ENCODE measurements around the gene CFAP20.

The CFAP20 gene

GRCh38 chr16:58107228-58107627 lies 22.0 kb downstream of the CFAP20 start:
- H3K14ac ChIP-seq (ENCODE audit: low read length in 2 of 2), result no peak overlapping the region
- H2AFZ ChIP-seq (ENCODE audit: low read depth, low read length), result no peak overlapping the region
- no peak overlapping the region for H2BK120ac ChIP-seq (ENCODE audit: low read depth, low read length)
- no peaks in the 10 kb centered on the region for H3K27me3 ChIP-seq (ENCODE audit: control insufficient read depth in 1 of 2, insufficient read depth in 1 of 2, low read length in 2 of 2)
- no peak overlapping the region for H3K4me3 ChIP-seq (ENCODE audit: insufficient read depth in 1 of 2, low read depth in 1 of 2, low read length in 2 of 2)
- no peaks in the 10 kb centered on the region for H3K9me3 ChIP-seq (ENCODE audit: control insufficient read depth, low read length)
- H3K27ac ChIP-seq (ENCODE audit: low read length, poor library complexity, severe bottlenecking), result no peak overlapping the region
- H4K8ac ChIP-seq (ENCODE audit: low read length), result no peak overlapping the region
- H3K36me3 ChIP-seq (ENCODE audit: control insufficient read depth in 1 of 2, insufficient read depth in 2 of 2, low read depth in 1 of 2, low read length in 2 of 2), result no peaks in the 10 kb centered on the region
- no peak overlapping the region for H2BK5ac ChIP-seq (ENCODE audit: low read depth, low read length, poor library complexity, severe bottlenecking)
- H3K23ac ChIP-seq (ENCODE audit: low read length in 2 of 2), result no peak overlapping the region
- H3K4ac ChIP-seq (ENCODE audit: low read depth in 1 of 2, low read length in 2 of 2), result no peak overlapping the region
- H2AK5ac ChIP-seq (ENCODE audit: low read length, severe bottlenecking), result no peak overlapping the region
- no peak overlapping the region for H2BK12ac ChIP-seq (ENCODE audit: low read length in 2 of 2)
- no peak overlapping the region for H3K18ac ChIP-seq (ENCODE audit: low read depth in 1 of 2, low read length in 2 of 2)
- 0% methylated on average over 1 of the region's 2 CpGs for WGBS
- H2BK15ac ChIP-seq (ENCODE audit: low read depth, poor library complexity, severe bottlenecking), result no peak overlapping the region
- H3K79me1 ChIP-seq (replicated peaks; ENCODE audit: low read length, poor library complexity, severe bottlenecking), result no peaks in the 10 kb centered on the region
- no peak overlapping the region for H3K9ac ChIP-seq (ENCODE audit: low read length)
- no peak overlapping the region for H4K91ac ChIP-seq (ENCODE audit: low read length)
- H3K4me2 ChIP-seq (ENCODE audit: low read length, poor library complexity, severe bottlenecking), result no peak overlapping the region
- peaks cover 22% of the 10 kb centered on the region for H3K4me1 ChIP-seq (ENCODE audit: control insufficient read depth, insufficient read depth, low read depth, low read length)
- DNase-seq, result no peak

- peak; percentile 42 for DNase-seq
- no peaks in the 10 kb centered on the region for H3K27me3 ChIP-seq (ENCODE audit: control insufficient read depth in 1 of 2, insufficient read depth in 1 of 2, low read length in 2 of 2)
- no peaks in the 10 kb centered on the region for H3K79me1 ChIP-seq (replicated peaks; ENCODE audit: low read length, poor library complexity, severe bottlenecking)
- H3K14ac ChIP-seq (ENCODE audit: low read length in 2 of 2), result no peak overlapping the region
- H3K4me1 ChIP-seq (ENCODE audit: control insufficient read depth, insufficient read depth, low read depth, low read length), result peaks cover 16% of the 10 kb centered on the region
- H4K8ac ChIP-seq (ENCODE audit: low read length), result no peak overlapping the region
- WGBS, result 0% methylated on average over 1 of the region's 1 CpG
- H2AFZ ChIP-seq (ENCODE audit: low read depth, low read length), result no peak overlapping the region
- H3K9me3 ChIP-seq (ENCODE audit: control insufficient read depth, low read length), result no peaks in the 10 kb centered on the region
- no peak overlapping the region for H3K23ac ChIP-seq (ENCODE audit: low read length in 2 of 2)
- no peak overlapping the region for H2BK15ac ChIP-seq (ENCODE audit: low read depth, poor library complexity, severe bottlenecking)
- no peak overlapping the region for H2BK12ac ChIP-seq (ENCODE audit: low read length in 2 of 2)
- no peak overlapping the region for H2AK5ac ChIP-seq (ENCODE audit: low read length, severe bottlenecking)
- H3K4ac ChIP-seq (ENCODE audit: low read depth in 1 of 2, low read length in 2 of 2), result no peak overlapping the region
- no peak overlapping the region for H3K18ac ChIP-seq (ENCODE audit: low read depth in 1 of 2, low read length in 2 of 2)
- H2BK5ac ChIP-seq (ENCODE audit: low read depth, low read length, poor library complexity, severe bottlenecking), result no peak overlapping the region
- H3K9ac ChIP-seq (ENCODE audit: low read length), result no peak overlapping the region
- no peak overlapping the region for H2BK120ac ChIP-seq (ENCODE audit: low read depth, low read length)
- no peak overlapping the region for H3K4me2 ChIP-seq (ENCODE audit: low read length, poor library complexity, severe bottlenecking)
- H4K91ac ChIP-seq (ENCODE audit: low read length), result no peak overlapping the region
- no peak overlapping the region for H3K27ac ChIP-seq (ENCODE audit: low read length, poor library complexity, severe bottlenecking)
- H3K36me3 ChIP-seq (ENCODE audit: control insufficient read depth in 1 of 2, insufficient read depth in 2 of 2, low read depth in 1 of 2, low read length in 2 of 2), result no peaks in the 10 kb centered on the region
- no peak overlapping the region for H3K4me3 ChIP-seq (ENCODE audit: insufficient read depth in 1 of 2, low read depth in 1 of 2, low read length in 2 of 2)
Measured at GRCh38 chr16:58105631-58106030, 23.6 kb downstream of the CFAP20 start.

GRCh38 chr16:58102665-58103392 lies 26.4 kb downstream of the CFAP20 start:
- H3K27ac ChIP-seq (ENCODE audit: low read length, poor library complexity, severe bottlenecking), result no peak overlapping the region
- no peak overlapping the region for H3K4ac ChIP-seq (ENCODE audit: low read depth in 1 of 2, low read length in 2 of 2)
- no peaks in the 10 kb centered on the region for H3K36me3 ChIP-seq (ENCODE audit: control insufficient read depth in 1 of 2, insufficient read depth in 2 of 2, low read depth in 1 of 2, low read length in 2 of 2)
- H2BK120ac ChIP-seq (ENCODE audit: low read depth, low read length), result no peak overlapping the region
- no peak overlapping the region for H3K4me3 ChIP-seq (ENCODE audit: insufficient read depth in 1 of 2, low read depth in 1 of 2, low read length in 2 of 2)
- WGBS, result 79% methylated on average over 15 of the region's 15 CpGs
- H3K27me3 ChIP-seq (ENCODE audit: control insufficient read depth in 1 of 2, insufficient read depth in 1 of 2, low read length in 2 of 2), result peaks cover 0 to 3% of the 10 kb centered on the region in 2 experiments
- no peaks in the 10 kb centered on the region for H3K9me3 ChIP-seq (ENCODE audit: control insufficient read depth, low read length)
- no peak overlapping the region for H3K9ac ChIP-seq (ENCODE audit: low read length)
- no peak overlapping the region for H3K18ac ChIP-seq (ENCODE audit: low read depth in 1 of 2, low read length in 2 of 2)
- no peak for DNase-seq
- no peak overlapping the region for H4K91ac ChIP-seq (ENCODE audit: low read length)
- H4K8ac ChIP-seq (ENCODE audit: low read length), result no peak overlapping the region
- no peaks in the 10 kb centered on the region for H3K79me1 ChIP-seq (replicated peaks; ENCODE audit: low read length, poor library complexity, severe bottlenecking)
- peaks cover 21% of the 10 kb centered on the region for H3K4me1 ChIP-seq (ENCODE audit: control insufficient read depth, insufficient read depth, low read depth, low read length)
- H2AFZ ChIP-seq (ENCODE audit: low read depth, low read length), result no peak overlapping the region
- H2AK5ac ChIP-seq (ENCODE audit: low read length, severe bottlenecking), result peak overlapping the region; percentile 41
- no peak overlapping the region for H2BK15ac ChIP-seq (ENCODE audit: low read depth, poor library complexity, severe bottlenecking)
- no peak overlapping the region for H3K14ac ChIP-seq (ENCODE audit: low read length in 2 of 2)
- H3K23ac ChIP-seq (ENCODE audit: low read length in 2 of 2), result no peak overlapping the region
- no peak overlapping the region for H2BK12ac ChIP-seq (ENCODE audit: low read length in 2 of 2)
- no peak overlapping the region for H3K4me2 ChIP-seq (ENCODE audit: low read length, poor library complexity, severe bottlenecking)
- H2BK5ac ChIP-seq (ENCODE audit: low read depth, low read length, poor library complexity, severe bottlenecking), result no peak overlapping the region

- Histone ChIP-seq H2BK5ac (ENCODE audit: low read depth, low read length, poor library complexity, severe bottlenecking) (no peak overlapping the region), H2BK12ac (ENCODE audit: low read length in 2 of 2) (no peak overlapping the region), H3K9ac (ENCODE audit: low read length) (no peak overlapping the region), H2BK120ac (ENCODE audit: low read depth, low read length) (no peak overlapping the region), H3K18ac (ENCODE audit: low read depth in 1 of 2, low read length in 2 of 2) (no peak overlapping the region), H3K27me3 (ENCODE audit: control insufficient read depth in 1 of 2, insufficient read depth in 1 of 2, low read length in 2 of 2) (peaks cover 4 to 9% of the 10 kb centered on the region in 2 experiments), H4K8ac (ENCODE audit: low read length) (peak overlapping the region; percentile 23), H3K14ac (ENCODE audit: low read length in 2 of 2) (no peak overlapping the region), H3K4me1 (ENCODE audit: control insufficient read depth, insufficient read depth, low read depth, low read length) (peaks cover 26% of the 10 kb centered on the region), H3K27ac (ENCODE audit: low read length, poor library complexity, severe bottlenecking) (no peak overlapping the region), H2BK15ac (ENCODE audit: low read depth, poor library complexity, severe bottlenecking) (no peak overlapping the region), H4K91ac (ENCODE audit: low read length) (no peak overlapping the region), H3K4me3 (ENCODE audit: insufficient read depth in 1 of 2, low read depth in 1 of 2, low read length in 2 of 2) (no peak overlapping the region), H2AFZ (ENCODE audit: low read depth, low read length) (no peak overlapping the region), H3K36me3 (ENCODE audit: control insufficient read depth in 1 of 2, insufficient read depth in 2 of 2, low read depth in 1 of 2, low read length in 2 of 2) (no peaks in the 10 kb centered on the region), H3K9me3 (ENCODE audit: control insufficient read depth, low read length) (no peaks in the 10 kb centered on the region), H3K4me2 (ENCODE audit: low read length, poor library complexity, severe bottlenecking) (no peak overlapping the region), H3K23ac (ENCODE audit: low read length in 2 of 2) (no peak overlapping the region), H3K79me1 (replicated peaks; ENCODE audit: low read length, poor library complexity, severe bottlenecking) (no peaks in the 10 kb centered on the region), H3K4ac (ENCODE audit: low read depth in 1 of 2, low read length in 2 of 2) (no peak overlapping the region), H2AK5ac (ENCODE audit: low read length, severe bottlenecking) (no peak overlapping the region)
- DNase-seq, result no peak
- 92% methylated on average over 6 of the region's 6 CpGs for whole genome bisulfite sequencing
Measured at GRCh38 chr16:58099956-58100300, 29.3 kb downstream of the CFAP20 start.
